HFF-Myc (cell line): ENCODE data around the gene ZNF431.

Experiments used
- DNase-seq: peaks from one replicate; pipeline ENCODE4 v3.0.0-alpha.2; 2011; ENCODE audit warnings: low read depth; ENCODE audit errors: extremely low read depth
- H3K4me3 ChIP-seq: replicated peaks from 2 replicates; pipeline ENCODE4 v1.5.1; 2011; ENCODE audit warnings: low read depth, mild to moderate bottlenecking, control low read depth, low read length
- TF ChIP-seq, protein P1 (sequence below): IDR thresholded peaks from 2 replicates; pipeline ENCODE4 v1.5.1; 2012; ENCODE audit warnings: mild to moderate bottlenecking, low read depth, low read length, control low read depth; ENCODE audit errors: missing control alignments

ZNF431 gene

DNA sequence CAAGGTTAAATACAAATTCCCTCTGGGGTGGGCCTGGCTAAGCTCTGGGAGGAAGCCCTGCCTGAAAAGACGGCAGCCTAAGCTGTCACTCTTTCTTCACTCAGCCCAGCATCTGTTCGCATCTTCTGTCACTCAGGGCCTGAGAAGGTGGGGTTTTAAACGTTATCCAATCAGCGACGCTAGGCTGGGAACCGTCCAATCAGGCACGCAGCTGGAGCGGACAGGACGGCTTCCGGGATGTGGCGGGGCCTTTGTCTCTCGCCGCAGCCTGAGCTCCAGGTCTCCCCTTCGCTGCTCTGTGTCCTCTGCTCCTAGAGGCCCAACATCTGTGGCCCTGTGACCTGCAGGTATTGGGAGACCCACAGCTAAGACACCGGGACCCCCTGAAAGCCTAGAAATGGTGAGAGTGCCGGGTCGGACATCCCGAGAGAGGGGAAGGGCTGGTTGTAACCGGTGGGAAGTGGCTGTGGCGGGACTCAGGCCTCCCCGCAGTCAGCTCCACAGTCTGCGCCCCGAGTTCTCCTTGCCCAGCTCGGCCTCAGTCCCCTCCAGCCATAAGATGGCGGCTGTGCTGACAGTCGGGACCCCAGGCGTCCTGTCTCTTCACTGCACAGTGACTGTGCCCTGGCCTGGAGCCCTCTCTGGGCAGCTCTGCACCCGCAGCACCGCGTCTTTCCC lies at the start of gene ZNF431:
TSS of gene ZNF431 (plus strand) at position 254 of the 678 bp plus-strand sequence. CDS start at position 398, 144 bp downstream.
- TF ChIP-seq, protein P1, sequence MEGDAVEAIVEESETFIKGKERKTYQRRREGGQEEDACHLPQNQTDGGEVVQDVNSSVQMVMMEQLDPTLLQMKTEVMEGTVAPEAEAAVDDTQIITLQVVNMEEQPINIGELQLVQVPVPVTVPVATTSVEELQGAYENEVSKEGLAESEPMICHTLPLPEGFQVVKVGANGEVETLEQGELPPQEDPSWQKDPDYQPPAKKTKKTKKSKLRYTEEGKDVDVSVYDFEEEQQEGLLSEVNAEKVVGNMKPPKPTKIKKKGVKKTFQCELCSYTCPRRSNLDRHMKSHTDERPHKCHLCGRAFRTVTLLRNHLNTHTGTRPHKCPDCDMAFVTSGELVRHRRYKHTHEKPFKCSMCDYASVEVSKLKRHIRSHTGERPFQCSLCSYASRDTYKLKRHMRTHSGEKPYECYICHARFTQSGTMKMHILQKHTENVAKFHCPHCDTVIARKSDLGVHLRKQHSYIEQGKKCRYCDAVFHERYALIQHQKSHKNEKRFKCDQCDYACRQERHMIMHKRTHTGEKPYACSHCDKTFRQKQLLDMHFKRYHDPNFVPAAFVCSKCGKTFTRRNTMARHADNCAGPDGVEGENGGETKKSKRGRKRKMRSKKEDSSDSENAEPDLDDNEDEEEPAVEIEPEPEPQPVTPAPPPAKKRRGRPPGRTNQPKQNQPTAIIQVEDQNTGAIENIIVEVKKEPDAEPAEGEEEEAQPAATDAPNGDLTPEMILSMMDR: no peak
- H3K4me3 ChIP-seq: peak within 1 kb of the TSS; percentile 54
- DNase-seq: peak; percentile 81

DNA sequence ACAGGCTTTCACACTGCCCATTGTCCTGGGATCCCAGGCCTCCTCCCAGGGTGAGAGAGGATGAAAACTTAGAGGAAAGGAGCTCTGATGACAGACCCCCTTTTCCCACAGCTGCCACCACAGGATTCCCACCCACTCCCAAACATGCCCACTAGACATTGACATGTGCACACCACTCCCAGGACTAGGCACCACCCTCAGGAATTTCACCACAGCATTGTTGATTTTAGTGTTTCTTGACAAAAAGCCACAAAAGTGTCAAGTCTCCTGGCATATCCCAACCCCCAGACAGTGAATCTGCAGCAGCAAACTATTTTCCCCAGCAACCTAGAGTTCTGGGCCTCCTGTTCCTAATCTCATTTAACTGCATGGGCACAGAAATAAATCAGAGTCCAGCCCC lies 49.7 kb upstream of the ZNF431 start:
- TF ChIP-seq, protein P1: no peak
- peak; percentile 33 for DNase-seq
- H3K4me3 ChIP-seq: no peak overlapping the region

DNA sequence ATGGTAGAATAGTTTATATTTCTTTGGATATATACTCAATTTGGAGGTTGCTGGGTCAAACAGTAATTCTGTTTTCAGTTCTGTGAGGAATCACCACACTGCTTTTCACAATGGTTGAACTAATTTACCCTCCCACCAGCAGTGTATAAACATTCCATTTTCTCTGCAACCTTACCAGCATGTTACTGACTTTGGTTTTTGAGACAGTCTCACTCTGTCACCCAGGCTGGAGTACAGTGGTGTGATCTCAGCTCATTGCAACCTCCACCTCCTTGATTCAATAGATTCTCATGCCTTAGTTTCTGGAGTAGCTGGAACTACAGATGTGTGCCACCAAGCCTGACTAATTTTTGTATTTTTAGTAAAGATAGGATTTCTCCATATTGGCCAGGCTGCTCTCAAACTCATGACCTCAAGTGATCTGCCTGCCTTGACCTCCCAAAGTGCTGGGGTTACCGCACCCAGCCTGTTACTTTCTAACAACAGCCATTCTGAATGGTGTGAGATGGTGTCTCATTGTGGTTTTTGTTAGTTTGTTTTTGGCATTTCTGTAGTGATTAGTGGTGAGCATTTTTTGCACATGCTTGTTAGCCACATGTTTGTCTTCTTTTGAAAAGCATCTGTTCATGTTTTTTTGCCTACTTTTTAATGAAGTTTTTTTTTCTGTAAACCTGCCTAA lies 47.4 kb upstream of the ZNF431 start:
- TF ChIP-seq, protein P1: no peak
- no peak for DNase-seq
- no peak overlapping the region for H3K4me3 ChIP-seq

DNA sequence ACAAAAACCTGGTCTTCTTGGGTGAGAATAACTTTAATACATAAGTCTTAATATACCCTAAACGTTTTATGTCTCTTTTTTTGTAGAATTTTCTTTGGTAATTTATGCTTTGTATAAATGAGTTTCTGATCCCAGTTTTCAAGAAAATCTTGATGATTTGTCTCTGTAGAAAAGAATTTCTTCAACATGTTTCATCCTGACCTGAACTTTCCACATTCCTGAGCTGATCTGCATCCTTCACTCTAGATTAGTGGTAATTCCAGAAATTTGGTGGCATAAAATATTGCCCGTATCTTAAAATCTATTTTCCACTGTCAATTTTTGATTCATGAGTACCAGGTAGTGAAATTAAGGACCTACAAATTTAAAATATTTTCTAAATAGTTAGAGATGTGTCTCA lies 43.5 kb upstream of the ZNF431 start:
- TF ChIP-seq, protein P1: no peak
- DNase-seq: no peak
- no peak overlapping the region for H3K4me3 ChIP-seq

DNA sequence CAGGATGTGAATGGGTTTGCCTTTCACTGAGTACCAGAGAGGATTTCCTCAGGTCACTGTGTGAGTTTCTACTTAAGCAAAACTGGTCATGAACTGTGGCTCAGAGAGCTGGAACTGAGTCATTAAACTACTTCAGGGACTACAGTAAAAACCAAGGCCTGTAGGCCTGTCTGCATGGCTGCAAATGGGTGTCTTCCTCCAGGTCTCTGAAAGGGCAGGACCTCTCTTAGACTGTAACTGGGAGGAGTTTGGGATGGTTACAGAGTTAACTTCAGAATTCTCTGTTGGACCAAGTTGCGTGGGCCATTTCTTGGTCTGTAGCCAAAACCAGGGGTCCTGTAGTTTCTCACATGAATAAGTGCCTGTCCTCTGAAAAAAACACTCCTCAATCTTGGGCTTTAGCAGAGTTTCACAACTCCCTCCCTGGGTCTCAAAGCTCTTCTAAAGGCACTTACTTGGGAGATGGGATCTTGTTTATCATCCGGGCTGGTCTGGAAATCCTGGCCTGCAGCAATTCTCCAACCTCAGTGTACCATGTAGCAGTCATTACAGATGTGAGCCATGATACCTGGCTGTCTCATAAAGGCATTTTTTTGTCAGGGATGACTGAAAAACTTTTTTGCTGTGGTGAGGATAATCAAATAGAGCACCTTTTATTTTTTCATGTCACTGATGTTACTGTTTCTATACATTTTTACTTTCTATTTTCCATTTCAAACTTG lies 40.2 kb upstream of the ZNF431 start:
- H3K4me3 ChIP-seq: no peak overlapping the region
- TF ChIP-seq, protein P1: no peak
- DNase-seq: no peak

DNA sequence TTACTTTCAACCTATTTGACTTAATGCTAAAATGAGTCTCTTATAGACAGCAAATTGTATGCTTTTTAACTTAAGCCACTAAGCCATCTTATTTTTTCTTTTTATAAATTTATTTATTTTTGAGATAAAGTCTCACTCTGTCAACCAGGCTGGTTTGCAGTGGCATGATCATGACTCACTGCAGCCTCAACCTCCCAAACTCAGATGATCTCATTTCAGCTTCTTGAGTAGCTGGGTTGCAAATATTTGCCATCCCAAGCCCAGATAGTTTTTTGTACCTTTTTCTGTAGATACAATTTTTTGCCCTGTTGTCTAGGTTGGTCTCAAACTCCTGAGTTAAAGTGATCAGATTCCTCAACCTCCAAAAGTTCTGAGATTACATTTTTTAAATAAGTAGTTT lies 32.7 kb upstream of the ZNF431 start:
- no peak overlapping the region for H3K4me3 ChIP-seq
- no peak for DNase-seq
- TF ChIP-seq, protein P1: no peak
